Activated naive CD4-positive, alpha-beta T cell treated with anti-CD3 and anti-CD28 coated beads, Interleukin-2, amount 10 ng/mL, durations not matched to agents 7 days and 5 days (primary cell): ENCODE data around the gene ZDHHC9.

ENCODE experiments used
- CTCF ChIA-PET: fragments of 350-600 bp; sonication (Branson Sonifier 250); formaldehyde crosslinking; loops from one replicate; lab custom pipeline; 2021; ENCODE audit warnings: antibody characterized with exemption; lab: Charles Lee
- DNase-seq: peaks from one replicate; pipeline ENCODE4 v3.0.0-alpha.2; 2020
- H3K27ac Mint-ChIP-seq: one replicate; pipeline ENCODE4 v1.8.0; 2021; ENCODE audit warnings: mild to moderate bottlenecking, moderate library complexity, mixed read lengths
- H3K27me3 Mint-ChIP-seq: one replicate; pipeline ENCODE4 v1.8.0; 2021; ENCODE audit warnings: mild to moderate bottlenecking, mixed read lengths
- H3K36me3 Mint-ChIP-seq: one replicate; pipeline ENCODE4 v1.8.0; 2021; ENCODE audit warnings: mixed read lengths
- H3K4me1 Mint-ChIP-seq: one replicate; pipeline ENCODE4 v1.8.0; 2021; ENCODE audit warnings: mixed read lengths
- H3K4me3 Mint-ChIP-seq: one replicate; pipeline ENCODE4 v1.8.0; 2021; ENCODE audit warnings: mild to moderate bottlenecking, moderate library complexity, mixed read lengths
- H3K9me3 Mint-ChIP-seq: one replicate; pipeline ENCODE4 v1.8.0; 2021; ENCODE audit warnings: mixed read lengths

The ZDHHC9 gene

GRCh38 chrX:129833153-129833990, 10.3 kb downstream of the ZDHHC9 start:
- peaks cover 8% of the 10 kb centered on the region for H3K36me3 Mint-ChIP-seq
- no peak for DNase-seq
- CTCF ChIA-PET = no interaction called here
- no peaks in the 10 kb centered on the region for H3K27me3 Mint-ChIP-seq
- H3K4me3 Mint-ChIP-seq = no peak overlapping the region
- no peaks in the 10 kb centered on the region for H3K4me1 Mint-ChIP-seq
- H3K9me3 Mint-ChIP-seq = no peaks in the 10 kb centered on the region
- H3K27ac Mint-ChIP-seq = no peak overlapping the region

GRCh38 chrX:129831091-129831885, 12.4 kb downstream of the ZDHHC9 start:
- peaks cover 2% of the 10 kb centered on the region for H3K4me1 Mint-ChIP-seq
- H3K9me3 Mint-ChIP-seq = no peaks in the 10 kb centered on the region
- no peak for DNase-seq
- CTCF ChIA-PET = interaction anchor here (0.6 to 1.4 kb wide), 2 partner anchors 8 to 9 kb away, joined by 3 read pairs; no protein-coding TSS in a partner anchor
- H3K4me3 Mint-ChIP-seq = no peak overlapping the region
- H3K27ac Mint-ChIP-seq = no peak overlapping the region
- H3K36me3 Mint-ChIP-seq = peaks cover 8% of the 10 kb centered on the region
- H3K27me3 Mint-ChIP-seq = no peaks in the 10 kb centered on the region

GRCh38 chrX:129830494-129830893, 13.2 kb downstream of the ZDHHC9 start:
- no peak overlapping the region for H3K4me3 Mint-ChIP-seq
- no peaks in the 10 kb centered on the region for H3K27me3 Mint-ChIP-seq
- H3K9me3 Mint-ChIP-seq = no peaks in the 10 kb centered on the region
- peaks cover 10% of the 10 kb centered on the region for H3K4me1 Mint-ChIP-seq
- H3K27ac Mint-ChIP-seq = no peak overlapping the region
- CTCF ChIA-PET = interaction anchor here (1.0 kb wide), 1 partner anchor 104 kb away, joined by 4 read pairs; no protein-coding TSS in a partner anchor
- peaks cover 11% of the 10 kb centered on the region for H3K36me3 Mint-ChIP-seq
- DNase-seq = no peak

GRCh38 chrX:129825746-129826505, 17.8 kb downstream of the ZDHHC9 start:
- Mint-ChIP-seq H3K9me3 (no peaks in the 10 kb centered on the region), H3K4me3 (no peak overlapping the region), H3K27ac (no peak overlapping the region), H3K36me3 (peaks cover 7% of the 10 kb centered on the region), H3K27me3 (no peaks in the 10 kb centered on the region), H3K4me1 (peaks cover 21% of the 10 kb centered on the region)
- CTCF ChIA-PET = interaction anchor here (0.7 to 0.9 kb wide), 2 partner anchors 70 to 717 kb away, joined by 3 to 4 read pairs; no protein-coding TSS in a partner anchor
- DNase-seq = peak; percentile 31

GRCh38 chrX:129824620-129825019, 19.1 kb downstream of the ZDHHC9 start:
- Mint-ChIP-seq H3K36me3 (peaks cover 7% of the 10 kb centered on the region), H3K27ac (no peak overlapping the region), H3K9me3 (no peaks in the 10 kb centered on the region), H3K4me1 (peaks cover 21% of the 10 kb centered on the region), H3K4me3 (no peak overlapping the region), H3K27me3 (no peaks in the 10 kb centered on the region)
- CTCF ChIA-PET = interaction anchor here (1.4 to 2.7 kb wide), 3 partner anchors 66 to 169 kb away, joined by 4 to 28 read pairs (median 16); no protein-coding TSS in a partner anchor
- no peak for DNase-seq

GRCh38 chrX:129823522-129823921, 20.2 kb downstream of the ZDHHC9 start:
- Mint-ChIP-seq H3K27ac (peak overlapping the region; percentile 11), H3K4me1 (peaks cover 21% of the 10 kb centered on the region), H3K9me3 (no peaks in the 10 kb centered on the region), H3K27me3 (no peaks in the 10 kb centered on the region), H3K36me3 (peaks cover 4% of the 10 kb centered on the region), H3K4me3 (no peak overlapping the region)
- CTCF ChIA-PET = interaction anchor here (0.8 to 2.7 kb wide), 19 partner anchors 9 to 237 kb away, joined by 3 to 28 read pairs (median 4); no protein-coding TSS in a partner anchor
- peak; percentile 20 for DNase-seq

- DNase-seq = peak; percentile 65
- Mint-ChIP-seq H3K4me3 (no peak overlapping the region), H3K27ac (no peak overlapping the region)
Measured at GRCh38 chrX:129823115-129823514, 20.6 kb downstream of the ZDHHC9 start.

GRCh38 chrX:129818123-129818522, 25.6 kb downstream of the ZDHHC9 start:
- no peak overlapping the region for H3K27ac Mint-ChIP-seq
- CTCF ChIA-PET = no interaction called here

More at GRCh38 chrX:129823115-129823514, 20.6 kb downstream of the ZDHHC9 start:
- H3K36me3 Mint-ChIP-seq = peaks cover 4% of the 10 kb centered on the region
- H3K9me3 Mint-ChIP-seq = no peaks in the 10 kb centered on the region
- no peaks in the 10 kb centered on the region for H3K27me3 Mint-ChIP-seq
- H3K4me1 Mint-ChIP-seq = peaks cover 21% of the 10 kb centered on the region
- CTCF ChIA-PET = interaction anchor here (0.6 to 2.7 kb wide), 22 partner anchors 8 to 238 kb away, joined by 3 to 28 read pairs (median 3); no protein-coding TSS in a partner anchor

GRCh38 chrX:129813662-129814368, 29.9 kb downstream of the ZDHHC9 start:
- Mint-ChIP-seq H3K4me3 (no peak overlapping the region), H3K36me3 (peaks cover 16% of the 10 kb centered on the region), H3K27ac (no peak overlapping the region), H3K9me3 (no peaks in the 10 kb centered on the region), H3K27me3 (no peaks in the 10 kb centered on the region), H3K4me1 (peaks cover 8% of the 10 kb centered on the region)
- CTCF ChIA-PET = interaction anchor here (0.8 kb wide), 1 partner anchor 9 kb away, joined by 3 read pairs; no protein-coding TSS in a partner anchor
- DNase-seq = no peak

More at GRCh38 chrX:129818123-129818522, 25.6 kb downstream of the ZDHHC9 start:
- Mint-ChIP-seq H3K36me3 (no peaks in the 10 kb centered on the region), H3K27me3 (no peaks in the 10 kb centered on the region), H3K4me1 (peaks cover 5% of the 10 kb centered on the region), H3K4me3 (no peak overlapping the region), H3K9me3 (no peaks in the 10 kb centered on the region)
- no peak for DNase-seq

- DNase-seq = no peak
- H3K9me3 Mint-ChIP-seq = no peaks in the 10 kb centered on the region
- H3K4me3 Mint-ChIP-seq = no peak overlapping the region
- peaks cover 14% of the 10 kb centered on the region for H3K4me1 Mint-ChIP-seq
- CTCF ChIA-PET = interaction anchor here (1.5 to 1.7 kb wide), 2 partner anchors 13 to 37 kb away, joined by 4 read pairs; no protein-coding TSS in a partner anchor
- no peak overlapping the region for H3K27ac Mint-ChIP-seq
- peaks cover 22% of the 10 kb centered on the region for H3K36me3 Mint-ChIP-seq
- no peaks in the 10 kb centered on the region for H3K27me3 Mint-ChIP-seq
Measured at GRCh38 chrX:129808829-129809796, 34.6 kb downstream of the ZDHHC9 start.

- Mint-ChIP-seq H3K36me3 (peaks cover 22% of the 10 kb centered on the region), H3K27ac (no peak overlapping the region), H3K27me3 (no peaks in the 10 kb centered on the region), H3K9me3 (no peaks in the 10 kb centered on the region), H3K4me1 (peaks cover 14% of the 10 kb centered on the region), H3K4me3 (no peak overlapping the region)
- DNase-seq = no peak
- CTCF ChIA-PET = interaction anchor here (1.5 to 1.7 kb wide), 2 partner anchors 14 to 36 kb away, joined by 4 read pairs; no protein-coding TSS in a partner anchor
Measured at GRCh38 chrX:129808158-129808828, 35.4 kb downstream of the ZDHHC9 start.

- Mint-ChIP-seq H3K4me1 (peaks cover 14% of the 10 kb centered on the region), H3K27me3 (no peaks in the 10 kb centered on the region), H3K4me3 (no peak overlapping the region), H3K9me3 (no peaks in the 10 kb centered on the region), H3K36me3 (peaks cover 13% of the 10 kb centered on the region), H3K27ac (no peak overlapping the region)
- CTCF ChIA-PET = no interaction called here
- DNase-seq = no peak
Measured at GRCh38 chrX:129804806-129805205, 38.9 kb downstream of the ZDHHC9 start.
